Dedifferentiated amniotic fluid mesenchymal stem cell (primary cell): Measurements from ENCODE around the gene CALR.
"Not testable (repeated sequence)": the region's sequence is repeated elsewhere in the genome, so short reads cannot be mapped to it uniquely, and the experiment has no call there.

ENCODE experiments used
- DNase-seq: peaks from one replicate; pipeline ENCODE4 v3.0.0-alpha.2; 2016; ENCODE audit errors: extremely low spot score

CALR gene

DNA sequence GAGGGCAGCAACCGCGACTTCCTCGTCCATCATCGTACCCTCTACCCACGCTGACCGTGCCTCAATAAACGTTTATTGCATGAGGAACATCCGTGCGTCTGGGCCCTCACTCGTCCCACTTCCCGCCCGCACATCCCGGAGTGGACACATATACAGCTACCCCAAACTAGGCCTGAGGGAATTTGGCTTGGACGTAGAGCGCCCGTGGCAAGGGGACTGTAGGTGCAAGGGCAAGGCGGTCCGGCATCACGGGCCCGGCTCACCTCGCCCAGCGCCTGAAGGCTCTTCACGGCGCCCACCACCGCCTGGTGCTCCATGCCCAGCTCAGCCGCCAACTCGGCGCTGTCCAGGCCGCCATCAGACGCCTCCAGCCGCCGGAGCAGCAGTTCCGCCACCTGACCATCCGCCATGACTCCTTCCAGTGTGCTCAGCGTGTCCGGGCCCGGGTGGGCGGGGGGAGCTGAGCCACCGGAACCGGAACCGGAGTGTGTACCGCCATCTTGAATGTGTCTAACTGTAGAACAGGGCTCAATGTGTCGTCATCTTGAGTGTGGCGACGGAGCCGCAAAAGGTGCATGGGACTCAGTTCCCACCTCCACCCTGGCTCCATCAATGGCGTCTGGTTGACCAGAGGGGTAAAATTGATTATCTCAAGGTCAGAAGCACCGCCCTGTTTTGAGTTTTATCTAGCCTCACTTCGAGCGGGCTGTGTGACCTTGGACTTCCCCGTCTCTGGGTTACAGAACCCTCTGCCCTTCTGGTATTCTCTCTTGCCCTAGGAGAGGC lies 4.9 kb upstream of the CALR start, which contains the start of gene FARSA:
TSS of gene FARSA (minus strand) at position 425 of the 786 bp plus-strand sequence. CDS start at position 410, 15 bp downstream.
- peak; percentile 93 for DNase-seq

DNA sequence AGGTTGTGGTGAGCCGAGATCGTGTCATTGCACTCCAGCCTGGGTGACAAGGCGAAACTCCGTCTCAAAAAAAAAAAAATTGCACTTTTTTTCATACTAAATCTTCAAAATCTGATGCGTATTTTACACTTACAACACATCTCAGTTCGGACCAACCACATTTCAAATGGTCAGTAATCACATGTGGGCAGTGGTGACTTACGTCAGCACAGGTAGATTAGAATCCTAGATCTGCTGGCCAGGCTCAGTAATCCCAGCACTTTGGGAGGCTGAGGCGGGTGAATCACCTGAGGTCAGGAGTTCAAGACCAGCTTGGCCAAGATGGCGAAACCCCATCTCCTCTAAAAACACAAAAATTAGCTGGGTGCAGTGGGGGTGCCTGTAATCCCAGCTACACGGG lies 3.3 kb upstream of the CALR start:
- DNase-seq, result no peak

DNA sequence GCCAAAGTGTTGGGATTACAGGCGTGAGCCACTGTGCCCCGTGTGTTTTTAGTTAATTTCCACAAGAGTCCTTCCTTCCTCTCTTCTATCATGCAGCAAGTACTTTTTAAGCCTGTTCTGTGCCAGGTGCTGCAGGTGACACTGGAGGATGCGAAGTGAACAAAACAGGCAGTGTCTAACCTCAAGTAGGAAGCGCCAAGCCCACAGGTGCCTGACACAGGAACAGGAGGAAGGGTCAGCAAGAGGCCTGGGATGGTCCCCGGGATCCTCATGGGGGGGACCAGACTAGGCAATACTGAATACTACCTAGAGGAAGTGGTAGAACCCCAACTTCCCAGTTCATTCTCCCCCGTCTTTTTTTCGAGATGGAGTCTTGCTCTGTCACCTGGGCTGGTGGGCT lies 1.8 kb upstream of the CALR start:
- no peak for DNase-seq

DNA sequence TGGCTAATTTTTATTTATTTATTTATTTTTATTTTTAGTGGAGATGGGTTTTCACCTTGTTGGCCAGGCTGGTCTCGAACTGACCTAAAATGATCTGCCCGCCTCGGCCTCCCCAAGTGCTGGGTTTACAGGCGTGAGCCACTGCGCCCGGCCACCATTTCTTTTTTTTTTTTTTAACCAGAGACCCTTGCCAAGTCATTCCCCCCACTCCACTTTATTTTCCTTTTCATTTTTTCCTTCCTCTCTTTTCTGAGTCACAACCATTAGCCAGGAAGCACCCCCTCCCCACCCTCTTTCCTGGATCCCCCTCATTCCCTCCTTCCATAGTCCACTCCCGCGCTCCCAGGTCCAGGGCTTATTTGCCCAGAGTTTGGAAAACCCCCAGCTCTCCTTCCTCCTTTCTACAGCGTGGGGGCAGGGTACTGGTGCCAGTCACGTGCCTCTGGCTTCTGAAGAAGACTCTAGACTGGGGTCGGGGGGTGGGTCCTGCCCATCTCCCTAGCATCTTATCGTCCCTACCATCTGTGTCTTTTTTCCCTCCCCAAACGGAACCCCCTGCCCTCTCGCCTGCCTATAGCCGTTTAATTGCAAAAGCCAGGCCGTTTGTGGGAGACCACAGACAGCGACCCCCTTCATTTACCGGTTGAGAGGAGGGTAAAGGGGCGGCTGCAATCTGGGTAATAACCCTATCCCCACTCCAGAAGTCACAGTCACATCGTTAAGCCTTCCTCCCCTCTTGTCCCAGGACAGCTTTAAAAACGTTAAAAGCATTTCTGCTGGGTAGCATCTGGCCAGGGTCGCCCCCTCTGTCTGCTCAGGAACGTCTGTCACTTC lies 1.1 kb upstream of the CALR start:
- no peak for DNase-seq

DNA sequence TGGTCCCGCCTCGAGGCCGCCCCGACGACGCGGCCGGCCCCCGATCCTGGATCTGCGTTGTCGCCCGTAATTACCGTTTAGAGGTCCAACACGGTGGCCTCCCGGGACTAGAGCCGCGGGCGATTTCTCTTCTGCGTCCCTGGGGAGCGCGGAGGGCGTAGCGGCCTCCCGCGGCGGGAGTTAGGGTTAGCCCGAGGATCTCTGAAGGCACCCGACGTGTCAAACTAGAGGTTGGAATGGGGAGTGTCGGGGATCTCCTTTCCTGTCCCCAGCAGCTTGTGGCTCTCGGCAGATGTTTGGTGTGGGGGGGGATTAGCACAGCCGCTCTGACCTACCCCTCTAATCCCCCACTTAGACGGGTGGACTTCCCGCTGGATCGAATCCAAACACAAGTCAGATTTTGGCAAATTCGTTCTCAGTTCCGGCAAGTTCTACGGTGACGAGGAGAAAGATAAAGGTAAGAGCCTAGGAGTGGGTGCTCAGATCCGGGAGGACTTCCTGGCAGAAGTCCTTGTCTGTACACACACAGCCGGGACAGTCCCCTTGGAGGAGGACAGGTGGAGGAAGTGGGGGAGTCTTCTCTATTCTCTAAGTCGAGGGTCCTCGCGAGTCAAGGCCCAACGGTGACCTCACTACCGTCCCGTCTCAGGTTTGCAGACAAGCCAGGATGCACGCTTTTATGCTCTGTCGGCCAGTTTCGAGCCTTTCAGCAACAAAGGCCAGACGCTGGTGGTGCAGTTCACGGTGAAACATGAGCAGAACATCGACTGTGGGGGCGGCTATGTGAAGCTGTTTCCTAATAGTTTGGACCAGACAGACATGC lies 581 bp downstream of the CALR start:
- DNase-seq, result peak; percentile 49

DNA sequence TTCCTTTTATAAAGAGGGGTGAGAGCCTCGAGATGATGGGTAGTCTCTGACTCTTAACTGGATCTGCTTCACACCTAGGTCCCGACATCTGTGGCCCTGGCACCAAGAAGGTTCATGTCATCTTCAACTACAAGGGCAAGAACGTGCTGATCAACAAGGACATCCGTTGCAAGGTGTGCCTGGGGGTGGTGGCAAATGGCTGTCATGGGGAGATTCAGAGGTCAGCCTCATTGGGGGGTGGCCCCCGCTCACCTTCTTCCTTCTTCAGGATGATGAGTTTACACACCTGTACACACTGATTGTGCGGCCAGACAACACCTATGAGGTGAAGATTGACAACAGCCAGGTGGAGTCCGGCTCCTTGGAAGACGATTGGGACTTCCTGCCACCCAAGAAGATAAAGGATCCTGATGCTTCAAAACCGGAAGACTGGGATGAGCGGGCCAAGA lies 1.6 kb downstream of the CALR start:
- no peak for DNase-seq

DNA sequence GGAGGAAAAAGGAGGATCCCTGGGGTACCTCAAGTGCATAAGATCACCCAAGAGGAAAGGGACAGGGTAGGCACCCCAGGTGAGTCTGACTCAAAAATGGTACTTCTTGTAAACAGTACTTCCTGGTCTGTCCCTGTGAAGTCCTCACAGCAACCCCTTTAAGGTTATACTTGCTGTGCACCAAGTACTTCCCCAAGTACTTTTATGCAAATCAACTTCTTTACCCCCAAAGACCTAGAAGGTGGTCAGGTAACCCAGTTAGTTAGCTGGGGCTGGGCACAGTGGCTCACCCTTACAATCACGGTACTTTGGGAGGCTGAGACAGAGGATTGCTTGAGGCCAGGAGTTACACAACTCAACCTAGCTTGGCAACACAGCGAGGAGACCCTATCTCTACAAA lies 2.5 kb downstream of the CALR start:
- no peak for DNase-seq

DNA sequence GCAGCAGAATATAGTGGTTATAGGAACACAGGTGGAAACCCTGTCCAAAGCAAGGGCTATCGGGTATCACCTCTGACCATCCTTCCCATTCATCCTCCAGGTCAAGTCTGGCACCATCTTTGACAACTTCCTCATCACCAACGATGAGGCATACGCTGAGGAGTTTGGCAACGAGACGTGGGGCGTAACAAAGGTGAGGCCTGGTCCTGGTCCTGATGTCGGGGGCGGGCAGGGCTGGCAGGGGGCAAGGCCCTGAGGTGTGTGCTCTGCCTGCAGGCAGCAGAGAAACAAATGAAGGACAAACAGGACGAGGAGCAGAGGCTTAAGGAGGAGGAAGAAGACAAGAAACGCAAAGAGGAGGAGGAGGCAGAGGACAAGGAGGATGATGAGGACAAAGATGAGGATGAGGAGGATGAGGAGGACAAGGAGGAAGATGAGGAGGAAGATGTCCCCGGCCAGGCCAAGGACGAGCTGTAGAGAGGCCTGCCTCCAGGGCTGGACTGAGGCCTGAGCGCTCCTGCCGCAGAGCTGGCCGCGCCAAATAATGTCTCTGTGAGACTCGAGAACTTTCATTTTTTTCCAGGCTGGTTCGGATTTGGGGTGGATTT lies 5.1 kb downstream of the CALR start:
- no peak for DNase-seq

DNA sequence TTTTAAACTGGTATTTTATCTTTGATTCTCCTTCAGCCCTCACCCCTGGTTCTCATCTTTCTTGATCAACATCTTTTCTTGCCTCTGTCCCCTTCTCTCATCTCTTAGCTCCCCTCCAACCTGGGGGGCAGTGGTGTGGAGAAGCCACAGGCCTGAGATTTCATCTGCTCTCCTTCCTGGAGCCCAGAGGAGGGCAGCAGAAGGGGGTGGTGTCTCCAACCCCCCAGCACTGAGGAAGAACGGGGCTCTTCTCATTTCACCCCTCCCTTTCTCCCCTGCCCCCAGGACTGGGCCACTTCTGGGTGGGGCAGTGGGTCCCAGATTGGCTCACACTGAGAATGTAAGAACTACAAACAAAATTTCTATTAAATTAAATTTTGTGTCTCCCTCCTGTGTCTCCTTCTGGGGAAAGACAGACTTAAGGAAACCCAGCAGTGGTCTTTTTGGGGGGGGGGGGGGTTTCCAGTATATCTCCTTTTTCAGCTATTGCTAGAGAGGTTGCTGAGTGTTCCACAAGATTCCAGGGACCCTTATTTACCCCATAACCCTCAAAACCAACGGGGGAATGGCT lies 5.8 kb downstream of the CALR start:
- DNase-seq, result no peak

DNA sequence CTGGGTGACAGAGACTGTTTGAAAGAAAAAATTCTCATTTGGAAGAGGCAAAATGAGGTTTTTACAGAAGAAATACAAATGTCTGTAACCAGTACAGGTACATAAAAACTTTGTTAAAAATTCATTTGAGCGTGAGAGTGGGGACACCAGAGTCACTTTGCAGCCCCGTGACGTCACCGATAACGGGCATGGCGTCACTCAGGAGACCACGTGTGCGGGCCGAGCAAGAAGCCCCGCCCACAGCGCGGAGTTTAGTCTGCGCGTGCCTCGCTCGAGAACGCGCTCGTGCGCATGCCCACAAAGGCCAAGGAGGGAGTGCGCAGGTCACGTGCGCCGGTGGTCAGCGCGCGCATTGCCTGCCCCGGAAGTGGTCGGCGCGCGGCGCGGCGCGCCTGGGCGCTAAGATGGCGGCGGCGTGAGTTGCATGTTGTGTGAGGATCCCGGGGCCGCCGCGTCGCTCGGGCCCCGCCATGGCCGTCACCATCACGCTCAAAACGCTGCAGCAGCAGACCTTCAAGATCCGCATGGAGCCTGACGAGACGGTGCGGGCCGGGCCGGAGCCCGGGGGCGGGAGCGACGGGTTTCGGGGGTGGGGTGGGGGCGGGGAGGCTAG lies 7.2 kb downstream of the CALR start, which contains the start of gene RAD23A:
TSS of gene RAD23A (plus strand) at position 384 of the 613 bp plus-strand sequence. CDS start at position 471, 87 bp downstream.
- peak; percentile 97 for DNase-seq

DNA sequence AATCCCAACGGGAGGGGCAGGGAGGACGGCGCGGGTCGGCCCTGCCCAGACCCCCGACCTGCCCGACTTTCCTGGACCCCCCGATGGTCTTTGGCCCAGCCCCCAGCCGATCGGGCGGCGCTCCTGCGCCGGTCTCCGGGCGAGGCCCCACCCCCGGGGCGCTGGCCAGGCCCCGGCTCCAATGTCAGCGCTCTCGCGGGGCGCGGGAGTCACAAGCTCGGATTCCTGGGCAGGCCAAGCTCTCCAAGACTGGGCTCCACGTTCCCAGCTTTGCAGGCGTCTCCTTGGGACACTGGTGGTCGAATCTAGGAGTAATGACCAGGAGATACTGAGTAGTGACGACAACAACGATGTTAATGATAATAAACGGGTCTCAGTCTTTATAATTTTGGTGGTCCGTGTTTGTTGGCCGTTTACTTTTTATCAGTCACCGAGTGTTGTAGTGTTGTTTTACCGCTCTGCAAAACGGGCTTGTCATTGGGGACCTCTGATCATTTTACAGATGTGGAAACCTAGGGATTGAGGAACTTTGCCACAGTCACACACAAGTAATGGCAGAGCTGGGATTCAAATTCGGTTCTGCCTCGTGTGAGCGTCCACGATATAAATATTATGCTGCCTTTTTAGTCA lies 7.8 kb downstream of the CALR start:
- DNase-seq, result peak; percentile 88

DNA sequence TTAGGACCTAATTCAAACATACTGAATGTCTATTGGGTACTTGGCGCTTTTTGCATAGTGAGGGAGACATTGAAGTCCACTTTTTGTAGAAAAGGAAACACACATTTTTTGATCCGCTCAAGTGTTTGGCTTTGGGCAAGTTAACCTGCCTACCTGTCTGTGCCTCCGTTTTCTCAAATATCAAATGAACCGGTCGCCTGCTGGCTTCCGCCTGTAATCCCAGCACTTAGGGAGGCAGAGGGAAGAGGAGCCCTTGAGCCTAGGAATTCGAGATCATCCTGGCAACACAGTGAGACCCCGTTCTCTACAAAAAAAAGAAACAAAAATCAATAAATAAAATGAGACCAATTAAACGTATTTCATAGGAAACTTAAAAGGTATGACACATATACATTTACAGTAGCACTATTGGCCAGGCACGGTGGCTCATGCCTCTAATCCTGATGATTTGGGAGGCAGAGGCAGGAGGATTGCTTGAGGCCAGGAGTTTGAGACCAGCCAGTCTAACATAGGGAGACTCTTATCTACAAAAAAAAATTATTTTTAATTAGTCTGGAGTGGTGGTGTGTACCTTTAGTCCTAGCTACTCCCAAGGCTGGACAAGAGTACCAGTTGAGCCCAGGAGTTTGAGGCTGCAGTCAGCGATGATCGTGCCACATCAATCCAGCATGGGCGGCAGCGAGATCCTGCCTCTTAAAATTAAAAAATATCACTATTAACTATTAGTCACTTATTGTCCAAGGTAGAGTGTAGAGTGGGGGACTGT lies 8.5 kb downstream of the CALR start:
- DNase-seq, result no peak

DNA sequence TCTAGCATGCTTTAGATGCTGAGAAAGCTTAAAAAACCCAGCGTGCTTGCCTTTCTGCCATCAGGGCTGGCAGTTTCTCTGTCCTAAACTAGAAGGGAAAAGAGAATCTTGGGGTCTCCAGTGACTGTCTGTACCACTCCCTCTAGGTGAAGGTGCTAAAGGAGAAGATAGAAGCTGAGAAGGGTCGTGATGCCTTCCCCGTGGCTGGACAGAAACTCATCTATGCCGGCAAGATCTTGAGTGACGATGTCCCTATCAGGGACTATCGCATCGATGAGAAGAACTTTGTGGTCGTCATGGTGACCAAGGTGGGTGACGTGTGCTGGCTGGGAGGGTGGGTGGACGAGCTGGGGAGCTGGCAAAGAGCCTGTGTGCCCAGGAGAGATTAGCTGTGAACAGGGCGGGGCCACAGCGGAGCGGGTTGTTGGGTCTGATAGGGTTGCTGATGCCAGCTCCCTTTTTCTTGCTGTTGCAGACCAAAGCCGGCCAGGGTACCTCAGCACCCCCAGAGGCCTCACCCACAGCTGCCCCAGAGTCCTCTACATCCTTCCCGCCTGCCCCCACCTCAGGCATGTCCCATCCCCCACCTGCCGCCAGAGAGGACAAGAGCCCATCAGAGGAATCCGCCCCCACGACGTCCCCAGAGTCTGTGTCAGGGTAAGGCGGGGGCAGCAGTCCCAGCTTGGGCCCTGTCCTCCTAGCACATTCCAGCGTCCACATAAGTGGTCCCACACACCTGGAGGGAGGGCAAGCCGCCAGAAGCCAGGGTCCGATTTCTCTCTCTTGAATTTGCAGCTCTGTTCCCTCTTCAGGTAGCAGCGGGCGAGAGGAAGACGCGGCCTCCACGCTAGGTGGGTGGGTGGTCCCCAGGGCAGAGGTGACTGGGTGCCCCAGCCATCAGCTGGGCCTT lies 9.5 kb downstream of the CALR start:
- DNase-seq, result no peak

DNA sequence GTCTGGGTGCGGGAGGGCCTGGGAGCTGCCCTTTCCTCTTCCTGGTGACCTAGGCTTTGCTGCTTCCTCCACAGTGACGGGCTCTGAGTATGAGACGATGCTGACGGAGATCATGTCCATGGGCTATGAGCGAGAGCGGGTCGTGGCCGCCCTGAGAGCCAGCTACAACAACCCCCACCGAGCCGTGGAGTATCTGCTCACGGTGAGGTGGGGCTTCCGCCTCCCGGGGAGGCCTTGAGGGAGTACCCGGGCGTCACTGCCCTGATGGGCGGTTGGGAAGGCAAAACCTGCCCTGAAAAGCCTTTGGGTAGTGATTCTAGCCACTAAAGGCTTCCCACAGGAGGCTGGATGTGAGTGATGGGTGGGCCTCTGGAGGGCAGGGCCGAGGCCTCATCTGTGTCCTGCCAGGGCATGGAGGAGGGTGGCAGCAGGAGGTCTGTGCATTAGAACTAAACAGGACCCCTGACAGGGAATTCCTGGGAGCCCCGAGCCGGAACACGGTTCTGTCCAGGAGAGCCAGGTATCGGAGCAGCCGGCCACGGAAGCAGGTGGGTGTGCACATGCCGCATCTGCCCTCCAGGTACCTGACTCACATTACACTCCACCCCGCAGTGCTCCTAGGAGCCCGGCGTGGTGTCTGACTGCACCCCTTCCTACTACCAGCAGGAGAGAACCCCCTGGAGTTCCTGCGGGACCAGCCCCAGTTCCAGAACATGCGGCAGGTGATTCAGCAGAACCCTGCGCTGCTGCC lies 10.4 kb downstream of the CALR start:
- DNase-seq, result no peak

DNA sequence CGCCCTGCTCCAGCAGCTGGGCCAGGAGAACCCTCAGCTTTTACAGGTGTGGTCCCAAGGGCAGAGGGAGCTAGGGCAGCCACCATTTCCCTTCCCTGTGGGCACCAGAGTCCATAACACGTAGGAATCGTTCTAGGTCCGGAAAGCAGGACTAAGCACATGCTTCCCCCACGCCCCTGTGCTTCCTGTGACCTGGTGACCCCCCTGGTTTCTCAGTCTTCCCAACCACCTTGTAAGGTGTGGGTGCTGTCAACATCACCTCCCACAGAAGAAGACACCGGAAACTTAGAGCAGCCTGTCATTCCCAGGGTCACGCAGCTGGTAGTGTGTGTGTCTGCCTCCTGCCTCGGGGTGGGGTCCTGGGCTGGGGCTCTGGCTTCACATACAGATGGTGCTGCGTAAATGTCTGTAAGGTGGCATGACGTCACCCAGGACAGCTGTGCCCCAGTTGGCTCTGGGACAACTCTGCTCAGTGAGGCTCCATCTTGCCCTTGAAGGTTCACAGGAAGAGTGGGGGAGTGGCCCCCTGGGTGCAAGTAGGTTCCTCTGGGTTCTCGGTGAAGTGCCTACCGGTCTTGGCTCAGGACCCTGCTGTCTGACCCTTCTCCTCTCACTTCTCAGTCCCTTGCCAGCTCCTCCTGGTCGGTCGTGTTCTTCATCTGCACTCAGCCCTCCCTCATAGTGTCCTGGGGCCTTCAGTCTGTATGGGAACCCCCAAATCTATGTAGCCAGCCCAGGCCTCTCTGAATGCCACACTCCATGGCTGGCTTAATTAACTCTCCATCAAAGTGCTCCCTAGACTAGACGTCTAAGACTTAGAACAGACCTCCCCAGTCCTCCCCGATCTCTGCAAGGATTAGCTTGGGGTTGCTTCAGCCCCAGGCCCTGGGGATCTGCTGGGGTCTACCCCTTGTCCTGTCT lies 11.2 kb downstream of the CALR start:
- DNase-seq, result no peak

DNA sequence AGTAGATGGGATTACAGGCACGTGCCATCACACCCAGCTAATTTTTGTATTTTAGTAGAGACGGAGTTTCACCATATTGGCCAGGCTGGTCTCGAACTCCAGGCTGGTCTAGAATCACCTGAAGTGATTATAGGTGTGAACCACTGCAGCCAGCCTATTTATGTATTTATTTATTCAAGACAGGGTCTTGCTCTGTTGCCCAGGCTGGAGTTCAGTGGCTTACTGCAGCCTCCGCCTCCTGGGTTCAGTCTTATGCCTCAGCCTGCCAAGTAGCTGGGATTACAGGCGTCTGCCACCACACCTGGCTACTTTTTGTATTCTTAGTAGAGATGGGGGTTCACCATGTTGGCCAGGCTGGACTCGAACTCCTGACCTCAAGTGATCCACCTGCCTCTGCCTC lies 13.6 kb downstream of the CALR start:
- DNase-seq, result not testable (repeated sequence)
